ENCODE measurements around the gene ABHD17A.
"Not testable (repeated sequence)": the region's sequence is repeated elsewhere in the genome, so short reads cannot be mapped to it uniquely, and the experiment has no call there.

The ABHD17A gene

GRCh38 chr19:1909761-1910080 lies 24.4 kb upstream of the ABHD17A start:
- no peak for DNase-seq (ENCODE audit: low spot score)

DNA sequence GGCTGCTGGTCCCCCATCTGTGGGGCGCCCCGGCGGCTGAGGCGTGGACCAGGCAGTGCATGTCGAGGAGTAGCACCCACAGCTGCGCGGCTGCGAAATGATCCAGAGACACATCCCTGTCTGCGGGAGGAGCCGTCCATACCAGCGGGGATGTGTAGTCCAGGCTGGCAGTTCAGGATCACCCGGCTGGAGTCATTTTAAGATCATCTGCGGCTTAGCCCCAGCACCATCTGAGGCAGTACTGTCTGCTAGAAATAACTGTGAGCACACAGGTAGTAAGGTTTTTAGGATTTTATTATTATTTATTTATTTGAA lies 23.0 kb upstream of the ABHD17A start:
- no peak for DNase-seq (ENCODE audit: low spot score)

DNA sequence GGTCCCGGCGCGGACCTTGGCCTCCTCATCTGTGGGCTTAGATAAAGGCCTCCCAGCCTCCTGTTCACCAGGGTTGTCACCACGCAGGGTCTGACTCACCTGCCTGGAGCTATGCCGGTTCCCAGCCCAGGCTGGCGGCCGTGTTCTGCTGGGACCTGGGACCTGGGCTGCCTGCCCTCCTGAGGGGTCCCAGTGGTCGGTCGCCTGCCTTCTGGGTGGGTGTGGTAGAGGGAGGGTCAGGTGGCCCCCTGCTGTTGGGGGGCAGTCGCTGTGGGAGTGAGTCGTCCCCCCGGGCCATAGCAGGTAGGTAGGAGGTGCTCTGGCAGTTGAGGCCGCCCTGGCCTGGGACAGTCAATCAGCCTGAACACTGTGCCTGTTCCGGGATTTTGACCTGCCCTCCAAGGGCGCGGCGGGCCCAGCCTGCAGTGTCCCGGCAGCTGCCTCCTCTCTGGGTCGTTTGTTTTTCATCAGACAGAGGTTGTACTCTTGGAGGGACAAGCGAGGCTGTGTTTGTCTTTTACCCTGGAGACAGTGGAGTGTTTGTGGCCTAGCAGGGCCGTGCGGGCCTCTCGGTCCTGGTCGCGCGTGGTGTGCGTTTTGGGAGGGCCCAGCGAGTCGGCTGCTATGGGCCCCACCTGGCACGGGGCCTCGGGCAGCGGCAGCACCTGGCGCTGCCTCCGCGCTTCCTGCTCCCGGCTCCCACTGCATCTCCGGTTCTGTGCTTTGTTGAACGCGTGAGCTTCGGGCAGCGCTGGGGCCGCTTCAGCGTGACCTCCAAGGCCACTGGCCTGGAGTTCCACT lies 22.5 kb upstream of the ABHD17A start:
- DNase-seq (ENCODE audit: low spot score), result no peak

GRCh38 chr19:1906985-1907562 lies 21.8 kb upstream of the ABHD17A start:
- no peak for DNase-seq (ENCODE audit: low spot score)

- DNase-seq (ENCODE audit: low spot score), result no peak
These were observed 20.6 kb upstream of the ABHD17A start for GRCh38 chr19:1905863-1906375.

- peak; percentile 98 for DNase-seq (ENCODE audit: low spot score)
These were observed 20.0 kb upstream of the ABHD17A start, which contains the start of the genes ADAT3 and SCAMP4 for GRCh38 chr19:1905110-1905862. Gene ADAT3, plus strand, starts transcription at chr19:1905399. Its CDS starts 6,649 bp downstream, at chr19:1912048. Gene SCAMP4, plus strand, starts transcription at chr19:1905399. Its CDS starts 9,621 bp downstream, at chr19:1915020.

GRCh38 chr19:1904860-1905109 lies 19.5 kb upstream of the ABHD17A start:
- DNase-seq (ENCODE audit: low spot score), result no peak

- DNase-seq (ENCODE audit: low spot score), result no peak
These were observed 17.6 kb upstream of the ABHD17A start for GRCh38 chr19:1902923-1903322.

- no peak for DNase-seq (ENCODE audit: low spot score)
These were observed 16.7 kb upstream of the ABHD17A start for GRCh38 chr19:1901940-1902404.

- DNase-seq (ENCODE audit: low spot score), result no peak
These were observed 11.2 kb upstream of the ABHD17A start for GRCh38 chr19:1896508-1896907.

GRCh38 chr19:1893791-1894190 lies 8.5 kb upstream of the ABHD17A start:
- DNase-seq (ENCODE audit: low spot score), result no peak

DNA sequence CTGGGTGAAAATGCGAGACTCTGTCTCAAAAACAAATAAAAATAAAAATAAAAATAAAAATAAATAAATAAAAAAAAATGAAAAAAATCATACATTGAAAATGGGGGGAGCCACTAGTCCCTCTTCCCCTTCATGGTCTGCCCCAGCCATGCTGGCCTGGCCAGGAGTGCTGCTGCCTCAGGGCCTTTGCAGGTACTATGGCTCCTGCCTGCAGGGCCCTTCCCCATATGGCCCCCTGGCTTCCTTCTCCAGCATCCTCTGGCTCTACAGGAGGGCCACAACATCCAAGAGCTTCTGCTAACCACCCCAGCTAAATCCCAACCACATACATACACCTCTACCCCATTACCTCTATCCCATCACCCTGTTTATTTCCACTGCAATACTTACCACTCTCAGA lies 4.6 kb upstream of the ABHD17A start:
- no peak for DNase-seq (ENCODE audit: low spot score)

DNA sequence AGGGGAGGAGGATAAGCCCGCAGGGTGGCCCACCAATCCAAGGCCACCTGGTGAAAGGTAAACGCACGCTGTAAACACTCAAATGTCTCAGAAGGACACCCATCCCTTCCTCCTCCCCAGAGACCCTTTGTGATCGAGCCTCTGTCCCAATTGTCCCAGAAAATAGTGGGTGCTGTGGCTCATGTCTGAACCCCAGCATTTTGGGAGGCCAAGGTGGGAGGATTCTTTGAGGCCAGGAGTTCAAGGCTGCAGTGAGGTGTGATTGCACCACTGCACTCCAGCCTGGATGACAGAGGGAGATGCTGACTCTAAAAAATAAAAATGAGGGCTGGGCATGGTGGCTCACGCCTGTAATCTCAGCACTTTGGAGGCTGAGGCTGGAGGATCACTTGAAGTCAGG lies 3.1 kb upstream of the ABHD17A start:
- DNase-seq (ENCODE audit: low spot score), result no peak

- not testable (repeated sequence) for DNase-seq (ENCODE audit: low spot score)
These were observed 1.1 kb upstream of the ABHD17A start for GRCh38 chr19:1886360-1886759.

DNA sequence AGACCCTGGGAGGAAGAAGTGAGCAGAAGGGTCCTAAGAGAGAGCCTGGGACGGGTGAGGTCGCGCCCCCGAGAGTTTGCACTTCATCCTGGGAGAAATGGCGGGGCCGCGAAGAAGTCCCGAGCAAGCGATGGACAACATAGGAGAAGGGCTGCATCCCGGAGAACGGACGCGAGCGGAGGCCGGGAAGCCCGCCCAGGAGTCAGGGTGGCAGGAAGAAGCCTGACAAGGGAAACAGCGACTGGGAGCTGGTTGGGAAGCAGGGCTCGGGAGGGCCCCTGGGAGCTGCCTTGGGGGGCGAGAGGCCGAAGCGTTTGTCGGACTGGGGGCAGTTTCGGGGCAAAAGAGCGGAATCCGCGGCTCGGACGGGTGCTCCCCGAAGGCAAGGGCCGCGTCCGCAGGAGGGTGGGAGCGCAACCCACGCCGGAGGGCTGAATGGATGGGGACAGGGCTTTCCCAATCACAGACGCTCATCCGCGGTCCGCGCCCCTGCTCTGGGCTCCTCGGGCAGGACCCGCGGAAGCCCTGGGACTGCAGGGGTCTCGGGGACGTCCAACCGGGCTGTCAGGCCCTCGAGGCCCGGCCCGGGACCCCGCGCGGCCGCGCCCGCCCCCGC lies 469 bp downstream of the ABHD17A start:
- peak; percentile 63 for DNase-seq (ENCODE audit: low spot score)

- DNase-seq (ENCODE audit: low spot score), result no peak
These were observed 991 bp downstream of the ABHD17A start for GRCh38 chr19:1884291-1884718.

- no peak for DNase-seq (ENCODE audit: low spot score)
These were observed 1.5 kb downstream of the ABHD17A start for GRCh38 chr19:1883784-1884183.

DNA sequence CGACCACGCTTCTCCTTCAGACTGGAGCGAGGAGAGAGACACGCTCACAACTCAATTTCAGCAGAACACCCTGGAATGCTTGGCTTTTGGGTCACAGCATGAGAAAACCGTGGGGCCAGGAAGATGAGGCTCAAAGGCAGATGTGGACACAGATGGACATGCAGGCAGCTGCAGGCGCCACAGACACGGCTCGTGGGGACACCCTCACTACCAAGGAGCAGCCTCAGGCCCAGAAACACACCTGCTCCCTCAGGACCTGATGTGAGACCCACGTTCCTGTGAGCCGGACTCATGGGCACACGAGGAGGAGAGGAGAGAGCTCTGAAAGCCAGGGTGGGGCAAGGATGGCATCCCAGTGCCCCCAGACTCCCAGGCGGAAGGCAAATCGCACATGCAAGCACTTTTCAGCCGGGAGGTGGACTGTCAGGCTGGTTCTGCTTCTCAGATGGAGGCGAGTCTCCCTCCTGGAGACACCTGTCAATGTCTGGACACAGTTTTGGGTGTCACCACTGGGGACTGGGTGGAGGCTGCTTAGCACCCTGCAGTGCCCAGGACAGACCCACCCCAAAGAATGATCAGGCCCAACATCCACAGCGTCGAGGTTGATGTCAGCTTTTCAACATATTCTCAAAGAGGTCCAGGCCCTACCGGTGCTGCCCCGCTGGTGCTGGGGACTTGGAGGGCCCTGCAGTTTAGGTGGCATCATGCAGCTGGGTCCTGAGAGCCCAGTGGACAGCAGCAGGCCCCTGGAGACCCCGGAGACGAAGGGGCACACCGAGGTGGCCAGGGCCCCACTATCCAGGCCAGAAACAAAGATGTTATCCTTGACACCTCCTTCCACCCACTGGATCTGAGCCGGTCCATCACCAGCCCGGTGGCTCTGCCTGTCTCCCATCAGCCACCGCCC lies 2.3 kb downstream of the ABHD17A start:
- DNase-seq (ENCODE audit: low spot score), result no peak

- no peak for DNase-seq (ENCODE audit: low spot score)
These were observed 3.1 kb downstream of the ABHD17A start for GRCh38 chr19:1882089-1882785.

- not testable (repeated sequence) for DNase-seq (ENCODE audit: low spot score)
These were observed 3.8 kb downstream of the ABHD17A start for GRCh38 chr19:1881393-1882088.
